LNCAP (cell line): Measurements from ENCODE around the gene RFC2.

Source experiments
- CTCF ChIP-seq: fragments of 450-650 bp; IDR thresholded peaks from 2 replicates; pipeline ENCODE4 v1.5.1; 2017; ENCODE audit warnings: mild to moderate bottlenecking

The RFC2 gene

GRCh38 chr7:74288034-74288881 is 34.1 kb upstream of the RFC2 start:
- no peak for TF ChIP-seq CTCF

GRCh38 chr7:74287303-74288033 is 33.3 kb upstream of the RFC2 start:
- no peak for TF ChIP-seq CTCF

GRCh38 chr7:74286131-74286530 is 31.9 kb upstream of the RFC2 start:
- TF ChIP-seq CTCF: no peak

GRCh38 chr7:74284781-74285259 is 30.6 kb upstream of the RFC2 start:
- TF ChIP-seq CTCF: no peak

- no peak for TF ChIP-seq CTCF
These were observed 29.8 kb upstream of the RFC2 start for GRCh38 chr7:74283858-74284447.

- TF ChIP-seq CTCF: no peak
These were observed 28.7 kb upstream of the RFC2 start for GRCh38 chr7:74282748-74283459.

GRCh38 chr7:74280985-74281384 is 26.8 kb upstream of the RFC2 start:
- no peak for TF ChIP-seq CTCF
